HCT116 (cell line): ENCODE data around the gene PTPRA. TPM values are rescaled to one million over a fixed set of nuclear protein-coding genes. Genes with fewer than 3 reads are reported as not detected.

Experiments used
- ATAC-seq: fragments of 200-7000 bp; cut with Tn5 transposase; 2 replicates; pipeline ENCODE4 v1.9.1; 2020; ENCODE audit warnings: mild to moderate bottlenecking, moderate library complexity
- BruUV-seq: library from RNA; stranded (reverse); fragments of 400-500 nt; replicated peaks from 2 replicates; lab custom pipeline; 2021; lab: Mats Ljungman, UMichigan
- CTCF ChIA-PET: fragments of 300-600 bp; sonication (Branson Sonifier 250); formaldehyde crosslinking; loops from one replicate; lab custom pipeline; 2021; ENCODE audit warnings: antibody characterized with exemption; lab: Charles Lee
- POLR2A ChIA-PET: fragments of 300-600, 350-600 bp; sonication (Branson Sonifier 250); formaldehyde crosslinking; loops from one replicate; lab custom pipeline; 2021; ENCODE audit warnings: antibody characterized with exemption; lab: Charles Lee
- RAD21 ChIA-PET, 2 experiments: fragments of 300-600 bp; sonication (Branson Sonifier 250); formaldehyde crosslinking; loops; one replicate each; lab custom pipeline; 2023; ENCODE audit warnings: low total read pairs in 2 of 2; ENCODE audit not compliant: uncharacterized antibody in 2 of 2, unreplicated experiment in 2 of 2, low non-redundant PET in 1 of 2; lab: Charles Lee
- DNase-seq: peaks from one replicate; pipeline ENCODE4 v3.0.0-alpha.2; 2010; ENCODE audit warnings: low read depth, low spot score
- H2AFZ ChIP-seq: fragments of 200-600 bp; shearing (Covaris generic), sonication (generic); 2 replicates; pipeline ENCODE4 v1.6.1; 2017; ENCODE audit warnings: low read depth, mixed run types, mixed read lengths, antibody characterized with exemption, low read length; ENCODE audit not compliant: poor library complexity, severe bottlenecking
- H3K27ac ChIP-seq: 2 replicates; pipeline ENCODE4 v1.5.1; 2012; ENCODE audit warnings: low read depth, low read length
- H3K27me3 ChIP-seq: fragments of 200-600 bp; sonication (generic); 2 replicates; pipeline ENCODE4 v1.6.1; 2016; ENCODE audit warnings: mixed run types, low read length, mixed read lengths; ENCODE audit not compliant: insufficient read depth
- H3K36me3 ChIP-seq, 2 experiments: fragments of 200-500 bp in 1 of 2; fragments of 200-600 bp in 1 of 2; sonication (Bioruptor generic) in 1 of 2; sonication (generic) in 1 of 2; 2 replicates each; pipeline versions ENCODE4 v1.5.1 to v1.6.1; 2014 to 2016; ENCODE audit warnings: low read length in 2 of 2, inconsistent platforms in 1 of 2, mixed read lengths in 1 of 2, mixed run types in 1 of 2; ENCODE audit not compliant: insufficient read depth in 2 of 2, control insufficient read depth in 1 of 2
- H3K4me1 ChIP-seq, 2 experiments: fragments of 200-600 bp in 1 of 2; sonication (generic) in 1 of 2; 2 replicates each; pipeline versions ENCODE4 v1.5.1 to v1.6.1; 2012 to 2017; ENCODE audit warnings: low read length in 2 of 2, inconsistent platforms in 1 of 2, mild to moderate bottlenecking in 1 of 2, mixed read lengths in 1 of 2, mixed run types in 1 of 2, moderate library complexity in 1 of 2; ENCODE audit not compliant: insufficient read depth in 2 of 2, control insufficient read depth in 1 of 2
- H3K4me2 ChIP-seq: fragments of 200-600 bp; sonication (generic); 2 replicates; pipeline ENCODE4 v1.6.1; 2017; ENCODE audit warnings: mixed run types, low read length, mixed read lengths
- H3K4me3 ChIP-seq, 2 experiments: fragments of 200-600 bp in 1 of 2; sonication (generic) in 1 of 2; replicated peaks in 1 of 2; 2 replicates each; pipeline ENCODE4 v1.5.1; 2011 to 2016; ENCODE audit warnings: low read length in 2 of 2, control low read depth in 1 of 2, low read depth in 1 of 2, mild to moderate bottlenecking in 1 of 2, mixed read lengths in 1 of 2, mixed run types in 1 of 2
- H3K79me2 ChIP-seq: fragments of 200-600 bp; sonication (generic); 2 replicates; pipeline ENCODE4 v1.6.1; 2017; ENCODE audit warnings: mild to moderate bottlenecking, mixed run types, low read length, moderate library complexity, mixed read lengths; ENCODE audit not compliant: insufficient read depth
- H3K9ac ChIP-seq: fragments of 200-600 bp; sonication (generic); 2 replicates; pipeline ENCODE4 v1.6.1; 2016; ENCODE audit warnings: low read length, mixed read lengths
- H3K9me2 ChIP-seq: fragments of 200-600 bp; sonication (generic), shearing (Covaris generic); 2 replicates; pipeline ENCODE4 v1.6.1; 2017; ENCODE audit warnings: mixed run types, mild to moderate bottlenecking, moderate library complexity; ENCODE audit not compliant: insufficient read depth
- H3K9me3 ChIP-seq, 2 experiments: fragments of 200-500 bp in 1 of 2; fragments of 200-600 bp in 1 of 2; sonication (Bioruptor generic) in 1 of 2; sonication (generic) in 1 of 2; 2 replicates each; pipeline ENCODE4 v1.6.1; 2014 to 2017; ENCODE audit warnings: low read length in 2 of 2, mixed read lengths in 2 of 2, inconsistent platforms in 1 of 2, low read depth in 1 of 2, mild to moderate bottlenecking in 1 of 2, mixed run types in 1 of 2, moderate library complexity in 1 of 2; ENCODE audit not compliant: control insufficient read depth in 1 of 2, insufficient read depth in 1 of 2
- H4K20me1 ChIP-seq: fragments of 200-600 bp; sonication (generic), shearing (Covaris generic); 2 replicates; pipeline ENCODE4 v1.6.1; 2017; ENCODE audit warnings: mixed run types, mild to moderate bottlenecking, moderate library complexity; ENCODE audit not compliant: insufficient read depth
- ATF3 ChIP-seq: IDR thresholded peaks from 2 replicates; pipeline ENCODE4 v1.6.1; 2012
- CBX3 ChIP-seq: IDR thresholded peaks from 2 replicates; pipeline ENCODE4 v1.6.1; 2012; ENCODE audit warnings: low read depth
- CEBPB ChIP-seq: IDR thresholded peaks from 2 replicates; pipeline ENCODE4 v1.6.1; 2012; ENCODE audit warnings: low read depth
- EZH2 ChIP-seq: fragments of 200-600 bp; sonication (generic); IDR thresholded peaks from 2 replicates; pipeline ENCODE4 v1.6.1; 2017; ENCODE audit warnings: antibody characterized with exemption, mixed run types
- EZH2phosphoT487 ChIP-seq: fragments of 200-600 bp; IDR thresholded peaks from 2 replicates; pipeline ENCODE4 v1.6.1; 2018; ENCODE audit warnings: antibody characterized with exemption, borderline replicate concordance
- FOSL1 ChIP-seq: IDR thresholded peaks from 2 replicates; pipeline ENCODE4 v1.6.1; 2012; ENCODE audit warnings: low read depth
- JUND ChIP-seq: IDR thresholded peaks from 2 replicates; pipeline ENCODE4 v1.6.1; 2012
- POLR2AphosphoS5 ChIP-seq: IDR thresholded peaks from 2 replicates; pipeline ENCODE4 v1.6.1; 2011; ENCODE audit warnings: mild to moderate bottlenecking, low read depth, low read length, moderate library complexity
- SRF ChIP-seq: IDR thresholded peaks from 2 replicates; pipeline ENCODE4 v1.6.1; 2012; ENCODE audit warnings: low read depth
- YY1 ChIP-seq: IDR thresholded peaks from 2 replicates; pipeline ENCODE4 v1.6.1; 2011; ENCODE audit warnings: low read length, low read depth, moderate library complexity, mild to moderate bottlenecking; ENCODE audit not compliant: insufficient replicate concordance; ENCODE audit errors: extremely low read depth
- ZBTB33 ChIP-seq: IDR thresholded peaks from 2 replicates; pipeline ENCODE4 v1.6.1; 2011; ENCODE audit warnings: mild to moderate bottlenecking, low read length, moderate library complexity; ENCODE audit not compliant: insufficient replicate concordance; ENCODE audit errors: extremely low read depth
- ZFX ChIP-seq: fragments of 450-650 bp; IDR thresholded peaks from 2 replicates; pipeline ENCODE4 v1.6.1; 2017
- intact Hi-C: fragments of 100-400 bp; cut with micrococcal nuclease; formaldehyde crosslinking; loops from 2 replicates; pipeline ENCODE4 v1.10.0; 2022
- total RNA-seq: library from RNA; stranded (reverse); gene quantifications from one replicate; pipeline ENCODE4 v1.2.1, GENCODE V29; 2021; ENCODE audit not compliant: unreplicated experiment
- TF ChIP-seq, protein P1 (sequence below): IDR thresholded peaks from 2 replicates; pipeline ENCODE4 v1.6.1; 2012

PTPRA gene
- total RNA-seq, 1 experiment from 2014 or later: 44.6 TPM

GRCh38 chr20:3082955-3083952 lies 210.0 kb downstream of the PTPRA start:
- no peak overlapping the region for H3K27ac ChIP-seq
- CTCF ChIA-PET: no interaction called here

More at GRCh38 chr20:3082955-3083952, 210.0 kb downstream of the PTPRA start:
- intact Hi-C loops: no loop called here
- ATAC-seq (no peak), DNase-seq (no peak)
- Histone ChIP-seq H3K79me2 (no peaks in the 10 kb centered on the region), H3K4me1 (peaks cover 0 to 7% of the 10 kb centered on the region in 2 experiments; a peak in 2 of 4 replicates), H3K9me3 (no peaks in the 10 kb centered on the region), H3K9ac (no peak overlapping the region), H3K4me3 (no peak overlapping the region), H3K27me3 (no peaks in the 10 kb centered on the region), H3K36me3 (no peaks in the 10 kb centered on the region), H3K4me2 (no peak overlapping the region), H2AFZ (no peak overlapping the region), H4K20me1 (no peaks in the 10 kb centered on the region), H3K9me2 (no peaks in the 10 kb centered on the region)
- no TSS peak for BruUV-seq
- TF ChIP-seq, protein P1, sequence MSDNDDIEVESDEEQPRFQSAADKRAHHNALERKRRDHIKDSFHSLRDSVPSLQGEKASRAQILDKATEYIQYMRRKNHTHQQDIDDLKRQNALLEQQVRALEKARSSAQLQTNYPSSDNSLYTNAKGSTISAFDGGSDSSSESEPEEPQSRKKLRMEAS: no peak
- TF ChIP-seq CEBPB (no peak), POLR2AphosphoS5 (no peak), JUND (no peak), ATF3 (no peak), SRF (no peak), YY1 (no peak), EZH2phosphoT487 (no peak), ZBTB33 (no peak), ZFX (no peak), CBX3 (no peak), EZH2 (no peak), FOSL1 (no peak)
- POLR2A ChIA-PET: no interaction called here
- RAD21 ChIA-PET: no interaction called here
